HL-60 (cell line): Measurements from ENCODE around the gene LCE3C.

Source experiments
- DNase-seq, 2 experiments: peaks; one replicate each; pipeline ENCODE4 v3.0.0-alpha.2; 2010 to 2020; ENCODE audit warnings: low read depth in 1 of 2, low spot score in 1 of 2
- H3K27ac ChIP-seq: fragments of 250-450 bp; sonication (Bioruptor Pico); replicated peaks from 2 replicates; pipeline ENCODE4 v1.5.1; 2020; ENCODE audit warnings: mild to moderate bottlenecking, moderate library complexity
- H3K27me3 ChIP-seq: fragments of 250-450 bp; sonication (Bioruptor Pico); 2 replicates; pipeline ENCODE4 v1.5.1; 2021; ENCODE audit warnings: mild to moderate bottlenecking, moderate library complexity; ENCODE audit not compliant: insufficient read depth, poor library complexity, severe bottlenecking
- H3K4me3 ChIP-seq: replicated peaks from 2 replicates; pipeline ENCODE4 v1.5.1; 2011; ENCODE audit warnings: mild to moderate bottlenecking, control low read depth, low read length; ENCODE audit not compliant: insufficient read depth
- CTCF ChIP-seq: IDR thresholded peaks from one replicate; pipeline ENCODE4 v1.5.1; 2011; ENCODE audit warnings: low read length, control low read depth, inconsistent platforms; ENCODE audit not compliant: insufficient read depth
- GABPA ChIP-seq: IDR thresholded peaks from 2 replicates; pipeline ENCODE4 v1.6.1; 2012; ENCODE audit warnings: low read depth
- POLR2AphosphoS5 ChIP-seq: IDR thresholded peaks from 2 replicates; pipeline ENCODE4 v1.6.1; 2012; ENCODE audit warnings: low read depth
- REST ChIP-seq: IDR thresholded peaks from 2 replicates; pipeline ENCODE4 v1.6.1; 2012; ENCODE audit warnings: low read depth; ENCODE audit not compliant: insufficient replicate concordance
- SPI1 ChIP-seq: IDR thresholded peaks from 2 replicates; pipeline ENCODE4 v1.6.1; 2012; ENCODE audit warnings: low read depth, mild to moderate bottlenecking, borderline replicate concordance

The LCE3C gene

GRCh38 chr1:152645146-152645545, 45.1 kb downstream of the LCE3C start:
- H3K4me3 ChIP-seq, result no peak overlapping the region
- TF ChIP-seq SPI1 (no peak), POLR2AphosphoS5 (no peak), CTCF (no peak), REST (no peak), GABPA (no peak)
- no peaks in the 10 kb centered on the region for H3K27me3 ChIP-seq
- no peak overlapping the region for H3K27ac ChIP-seq
- no peak for DNase-seq

- H3K27me3 ChIP-seq, result no peaks in the 10 kb centered on the region
- TF ChIP-seq CTCF (no peak), POLR2AphosphoS5 (no peak), SPI1 (no peak), REST (no peak), GABPA (no peak)
- H3K4me3 ChIP-seq, result no peak overlapping the region
- H3K27ac ChIP-seq, result no peak overlapping the region
- DNase-seq, result no peak
These were observed 46.6 kb downstream of the LCE3C start for GRCh38 chr1:152646656-152647055.
